Endothelial cell of umbilical vein (primary cell): Measurements from ENCODE around the gene FBLIM1. TPM values are rescaled to one million over a fixed set of nuclear protein-coding genes. Genes with fewer than 3 reads are reported as not detected.
A peak's percentile ranks its signal among the peaks of the same experiment; 100 is the strongest.

ENCODE experiments used
- BruUV-seq: library from RNA; stranded (reverse); fragments of 400-500 nt; replicated peaks from 2 replicates; lab custom pipeline; 2021; lab: Mats Ljungman, UMichigan
- CTCF ChIA-PET: fragments of 300-600, 350-600 bp; sonication (Branson Sonifier 250); formaldehyde crosslinking; loops from one replicate; lab custom pipeline; 2021; ENCODE audit warnings: antibody characterized with exemption, inconsistent platforms; lab: Charles Lee
- POLR2A ChIA-PET: fragments of 300-600, 350-600 bp; sonication (Branson Sonifier 250); formaldehyde crosslinking; loops from one replicate; lab custom pipeline; 2021; ENCODE audit warnings: antibody characterized with exemption, inconsistent platforms; lab: Charles Lee
- DNase-seq: peaks from one replicate; pipeline ENCODE4 v3.0.0-alpha.2; 2011; ENCODE audit warnings: low read depth, low spot score
- FAIRE-seq: peaks from 2 replicates; lab custom pipeline; 2011; peaks lifted over from hg19 to GRCh38; lab: Jason Lieb, UNC
- H2AFZ ChIP-seq: 2 replicates; pipeline ENCODE4 v1.6.0; 2012; ENCODE audit warnings: low read depth, low read length, control low read depth, inconsistent platforms
- H3K27ac ChIP-seq: 2 replicates; pipeline ENCODE4 v1.5.1; 2011; ENCODE audit warnings: low read depth, mild to moderate bottlenecking, control low read depth, low read length, moderate library complexity; ENCODE audit not compliant: insufficient read depth
- H3K27me3 ChIP-seq, 2 experiments: 2 replicates each; pipeline versions ENCODE4 v1.6.0 to v1.6.1; 2011; ENCODE audit warnings: low read length in 2 of 2, mixed read lengths in 1 of 2; ENCODE audit not compliant: control insufficient read depth in 2 of 2, insufficient read depth in 2 of 2
- H3K36me3 ChIP-seq, 2 experiments: 2 replicates in 1 of 2; 3 replicates in 1 of 2; pipeline ENCODE4 v1.5.1; 2011; ENCODE audit warnings: low read length in 2 of 2, mild to moderate bottlenecking in 1 of 2, moderate library complexity in 1 of 2; ENCODE audit not compliant: control insufficient read depth in 2 of 2, insufficient read depth in 2 of 2; ENCODE audit errors: extremely low read depth in 1 of 2
- H3K4me1 ChIP-seq: 3 replicates; pipeline ENCODE4 v1.5.1; 2011; ENCODE audit warnings: mild to moderate bottlenecking, low read length; ENCODE audit not compliant: control insufficient read depth, insufficient read depth; ENCODE audit errors: extremely low read depth
- H3K4me2 ChIP-seq: 2 replicates; pipeline ENCODE4 v1.6.1; 2011; ENCODE audit warnings: low read length, control low read depth, mixed read lengths; ENCODE audit not compliant: insufficient read depth
- H3K4me3 ChIP-seq, 3 experiments: fragments of 200-600 bp in 1 of 3; sonication (generic), shearing (Covaris generic) in 1 of 3; replicated peaks in 1 of 3; 2 replicates each; pipeline ENCODE4 v1.5.1; 2011 to 2016; ENCODE audit warnings: control low read depth in 3 of 3, low read length in 3 of 3, mild to moderate bottlenecking in 2 of 3, inconsistent platforms in 1 of 3, low read depth in 1 of 3, moderate library complexity in 1 of 3; ENCODE audit not compliant: insufficient read depth in 1 of 3
- H3K79me2 ChIP-seq: 2 replicates; pipeline ENCODE4 v1.6.0; 2012; ENCODE audit warnings: low read length, inconsistent platforms; ENCODE audit not compliant: control insufficient read depth, insufficient read depth
- H3K9ac ChIP-seq: replicated peaks from 2 replicates; pipeline ENCODE3; 2011; ENCODE audit warnings: low read length, control low read depth; ENCODE audit not compliant: insufficient read depth; ENCODE audit errors: extremely low read depth
- H3K9me1 ChIP-seq: replicated peaks from 3 replicates; pipeline ENCODE4 v1.6.0; 2011; ENCODE audit warnings: mild to moderate bottlenecking, low read length; ENCODE audit not compliant: control insufficient read depth, insufficient read depth; ENCODE audit errors: extremely low read depth
- H3K9me3 ChIP-seq: replicated peaks from 2 replicates; pipeline ENCODE4 v1.5.1; 2012; ENCODE audit warnings: low read length, inconsistent platforms; ENCODE audit not compliant: control insufficient read depth, insufficient read depth
- H4K20me1 ChIP-seq: replicated peaks from 2 replicates; pipeline ENCODE3; 2011; ENCODE audit warnings: mild to moderate bottlenecking, low read length; ENCODE audit not compliant: control insufficient read depth, insufficient read depth; ENCODE audit errors: extremely low read depth
- EZH2 ChIP-seq: IDR thresholded peaks from 2 replicates; pipeline ENCODE4 v1.6.1; 2012; ENCODE audit warnings: borderline replicate concordance, low read depth, mild to moderate bottlenecking, moderate library complexity, low read length, inconsistent platforms; ENCODE audit not compliant: severe bottlenecking
- FOS ChIP-seq: IDR thresholded peaks from 2 replicates; pipeline ENCODE4 v1.6.1; 2011; ENCODE audit warnings: mild to moderate bottlenecking, low read length, moderate library complexity, borderline replicate concordance; ENCODE audit not compliant: insufficient read depth
- GATA2 ChIP-seq: IDR thresholded peaks from 2 replicates; pipeline ENCODE4 v1.7.0; 2011; ENCODE audit warnings: low read depth, mild to moderate bottlenecking, moderate library complexity, mixed read lengths, low read length; ENCODE audit not compliant: insufficient read length, insufficient read depth
- JUN ChIP-seq: IDR thresholded peaks from 2 replicates; pipeline ENCODE4 v1.6.1; 2011; ENCODE audit warnings: borderline replicate concordance, low read depth; ENCODE audit not compliant: insufficient read length, insufficient read depth
- MYC ChIP-seq: IDR thresholded peaks from one replicate; pipeline ENCODE4 v1.6.1; 2011; ENCODE audit warnings: mild to moderate bottlenecking, low read depth, low read length
- POLR2A ChIP-seq: IDR thresholded peaks from 2 replicates; pipeline ENCODE4 v1.6.1; 2012; ENCODE audit warnings: low read depth, mild to moderate bottlenecking, control low read depth, low read length
- POLR2AphosphoS5 ChIP-seq: IDR thresholded peaks from 2 replicates; pipeline ENCODE4 v1.6.1; 2012; ENCODE audit warnings: low read depth, mild to moderate bottlenecking, control low read depth, low read length, moderate library complexity; ENCODE audit not compliant: insufficient read depth
- dilution Hi-C: fragments of 300-500 bp; cut with MboI; formaldehyde crosslinking; loops from one replicate; pipeline ENCODE4 v1.15.0; 2019; ENCODE audit warnings: low sequenced_read_pairs; ENCODE audit not compliant: extremely low pct_ligation_motif_present
- intact Hi-C: fragments of 100-400 bp; cut with micrococcal nuclease; formaldehyde crosslinking; loops from one replicate; pipeline ENCODE4 v1.10.0; 2022
- polyA plus RNA-seq, 4 experiments: library from polyadenylated mRNA; depleted of rRNA in 3 of 4; stranded (reverse) in 3 of 4; unstranded in 1 of 4; fragments of >200 nt; gene quantifications; 2 replicates each; pipeline versions ENCODE4 v1.2.1 to v1.2.3, GENCODE V29; 2011 to 2012; ENCODE audit warnings: missing spikeins in 1 of 4
- total RNA-seq: library from RNA; stranded (reverse); gene quantifications from 2 replicates; pipeline ENCODE4 v1.2.3, GENCODE V29; 2021
- TF ChIP-seq, protein P1 (sequence below): IDR thresholded peaks from 2 replicates; pipeline ENCODE4 v1.6.1; 2011; ENCODE audit not compliant: insufficient read depth, insufficient read length
- TF ChIP-seq, protein P2 (sequence below), 2 donors: IDR thresholded peaks; 1 replicate in 1 of 2; 2 replicates in 1 of 2; pipeline ENCODE4 v1.5.1; 2011; ENCODE audit warnings: low read length in 2 of 2, mild to moderate bottlenecking in 2 of 2, moderate library complexity in 2 of 2, control low read depth in 1 of 2, inconsistent platforms in 1 of 2, low read depth in 1 of 2; ENCODE audit not compliant: insufficient read depth in 1 of 2; ENCODE audit errors: extremely low read depth in 1 of 2

FBLIM1 gene
- total and polyA plus RNA-seq, 2 donors (not counting 3 experiments of a cell fraction or from before 2014, with no cell fraction given), result 363 to 414 TPM

DNA sequence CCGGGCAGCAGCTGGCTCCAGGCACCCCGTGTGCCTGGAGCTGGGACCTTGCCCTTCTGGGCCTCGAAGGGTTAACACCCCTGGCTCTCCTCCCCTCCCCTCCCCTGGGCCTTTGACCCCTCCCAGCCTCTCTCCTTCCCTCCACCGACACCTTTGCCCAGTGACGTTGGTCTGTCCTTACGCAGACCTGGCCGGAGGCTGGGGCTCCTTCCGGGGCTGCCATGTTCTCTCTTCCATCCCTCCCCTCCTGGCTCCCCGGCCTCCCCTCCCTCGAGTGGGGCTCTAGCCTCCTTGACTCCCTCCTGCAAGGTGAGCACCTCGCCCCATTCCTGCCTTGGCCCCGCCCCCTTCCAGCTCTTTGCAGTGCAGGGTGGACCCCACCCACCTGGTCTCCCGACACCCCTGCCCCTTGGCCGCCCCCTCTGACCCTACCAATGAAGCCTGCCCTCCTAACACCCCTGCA, 16.2 kb upstream of the FBLIM1 start, which contains the start of gene TMEM82:
Gene TMEM82 (plus strand): TSS at position 161 of the 463 bp plus-strand sequence. CDS start 61 bp downstream, at position 222.
- Histone ChIP-seq H3K27me3 (no peaks in the 10 kb centered on the region), H3K9me1 (no peaks in the 10 kb centered on the region), H3K27ac (no peak within 1 kb of the TSS), H3K4me3 (no peak within 1 kb of the TSS), H3K9me3 (no peaks in the 10 kb centered on the region), H4K20me1 (no peaks in the 10 kb centered on the region), H3K4me2 (no peak within 1 kb of the TSS), H3K79me2 (no peaks in the 10 kb centered on the region), H3K9ac (no peak within 1 kb of the TSS), H3K4me1 (peaks cover 2% of the 10 kb centered on the region), H3K36me3 (no peaks in the 10 kb centered on the region), H2AFZ (no peak within 1 kb of the TSS)
- TF ChIP-seq POLR2A (no peak), POLR2AphosphoS5 (peak; percentile 29)
- TF ChIP-seq, protein P1, sequence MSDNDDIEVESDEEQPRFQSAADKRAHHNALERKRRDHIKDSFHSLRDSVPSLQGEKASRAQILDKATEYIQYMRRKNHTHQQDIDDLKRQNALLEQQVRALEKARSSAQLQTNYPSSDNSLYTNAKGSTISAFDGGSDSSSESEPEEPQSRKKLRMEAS, result no peak
- intact Hi-C loops, result loop anchor here (10.0 kb wide), 1 partner anchor 418 kb away; no protein-coding TSS in a partner anchor
- no peak for DNase-seq
- BruUV-seq, result no TSS peak
- dilution Hi-C loops, result no loop called here
- no peak for FAIRE-seq
- ChIA-PET CTCF (interaction anchor here (1.5 to 4.2 kb wide), 3 partner anchors 8 to 146 kb away, joined by 11 to 31 read pairs (median 14); partner anchors contain the start of gene FBLIM1), POLR2A (no interaction called here)

DNA sequence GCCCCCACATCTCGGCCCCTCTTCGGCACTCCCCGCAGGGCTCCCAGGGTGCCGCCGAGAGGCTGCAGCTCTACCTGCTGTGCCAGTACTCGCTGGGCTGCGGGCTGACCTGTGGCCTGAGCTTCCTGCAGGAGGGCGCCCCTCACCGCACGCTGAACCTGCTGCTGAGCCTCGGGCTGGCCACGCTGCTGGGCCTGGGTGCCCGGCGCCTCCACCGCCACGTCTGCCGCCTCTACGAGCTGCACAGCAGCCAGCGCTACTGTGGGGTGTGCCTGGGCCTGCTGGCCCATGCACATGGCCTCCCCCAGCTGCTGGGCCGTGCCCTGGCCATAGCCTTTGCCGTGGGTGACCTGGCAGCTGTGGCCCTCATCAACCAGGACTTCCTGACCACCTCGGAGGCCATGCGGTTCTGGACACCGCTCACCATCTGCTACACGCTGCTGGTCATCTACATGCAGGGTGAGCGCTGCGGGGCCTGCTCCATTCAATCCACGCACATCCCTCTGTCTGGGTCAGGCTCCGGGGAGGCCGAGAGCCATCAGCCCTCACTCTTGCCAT, 14.4 kb upstream of the FBLIM1 start:
- Histone ChIP-seq H2AFZ (no peak overlapping the region), H3K4me3 (no peak overlapping the region), H3K27me3 (no peaks in the 10 kb centered on the region), H3K79me2 (peaks cover 16% of the 10 kb centered on the region), H3K27ac (no peak overlapping the region), H3K9me3 (no peaks in the 10 kb centered on the region), H3K9me1 (no peaks in the 10 kb centered on the region), H3K4me2 (no peak overlapping the region), H3K36me3 (no peaks in the 10 kb centered on the region), H3K4me1 (peaks cover 20% of the 10 kb centered on the region), H4K20me1 (no peaks in the 10 kb centered on the region), H3K9ac (no peak overlapping the region)
- dilution Hi-C loops (no loop called here), intact Hi-C loops (loop anchor here (10.0 kb wide), 1 partner anchor 419 kb away; no protein-coding TSS in a partner anchor)
- CTCF ChIA-PET, result interaction anchor here (0.9 kb wide), 1 partner anchor 12 kb away, joined by 3 read pairs; no protein-coding TSS in a partner anchor
- no peak for DNase-seq
- POLR2A ChIA-PET, result no interaction called here
- no TSS peak for BruUV-seq
- TF ChIP-seq FOS, result no peak
- TF ChIP-seq, protein P2, sequence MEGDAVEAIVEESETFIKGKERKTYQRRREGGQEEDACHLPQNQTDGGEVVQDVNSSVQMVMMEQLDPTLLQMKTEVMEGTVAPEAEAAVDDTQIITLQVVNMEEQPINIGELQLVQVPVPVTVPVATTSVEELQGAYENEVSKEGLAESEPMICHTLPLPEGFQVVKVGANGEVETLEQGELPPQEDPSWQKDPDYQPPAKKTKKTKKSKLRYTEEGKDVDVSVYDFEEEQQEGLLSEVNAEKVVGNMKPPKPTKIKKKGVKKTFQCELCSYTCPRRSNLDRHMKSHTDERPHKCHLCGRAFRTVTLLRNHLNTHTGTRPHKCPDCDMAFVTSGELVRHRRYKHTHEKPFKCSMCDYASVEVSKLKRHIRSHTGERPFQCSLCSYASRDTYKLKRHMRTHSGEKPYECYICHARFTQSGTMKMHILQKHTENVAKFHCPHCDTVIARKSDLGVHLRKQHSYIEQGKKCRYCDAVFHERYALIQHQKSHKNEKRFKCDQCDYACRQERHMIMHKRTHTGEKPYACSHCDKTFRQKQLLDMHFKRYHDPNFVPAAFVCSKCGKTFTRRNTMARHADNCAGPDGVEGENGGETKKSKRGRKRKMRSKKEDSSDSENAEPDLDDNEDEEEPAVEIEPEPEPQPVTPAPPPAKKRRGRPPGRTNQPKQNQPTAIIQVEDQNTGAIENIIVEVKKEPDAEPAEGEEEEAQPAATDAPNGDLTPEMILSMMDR (IDR thresholded peaks at IDR 0.05; ENCODE audit: extremely low read depth in 1 of 2, insufficient read depth in 1 of 2, low read depth in 1 of 2, low read length in 2 of 2), result no peak
- no peak for TF ChIP-seq EZH2
- TF ChIP-seq POLR2AphosphoS5, result no peak
- TF ChIP-seq POLR2A, result no peak
- TF ChIP-seq MYC, result no peak
- no peak for TF ChIP-seq JUN
- TF ChIP-seq, protein P1, result no peak
- TF ChIP-seq GATA2, result no peak
- FAIRE-seq, result no peak
